CD4-positive, alpha-beta memory T cell (primary cell): ENCODE data around the gene GLS2. TPM values are rescaled to one million over a fixed set of nuclear protein-coding genes. Genes with fewer than 3 reads are reported as not detected.
A peak's percentile ranks its signal among the peaks of the same experiment; 100 is the strongest.
"Not testable (repeated sequence)": the region's sequence is repeated elsewhere in the genome, so short reads cannot be mapped to it uniquely, and the experiment has no call there.

Experiments used
- CTCF ChIA-PET: fragments of 350-600 bp; sonication (Branson Sonifier 250); formaldehyde crosslinking; loops from one replicate; lab custom pipeline; 2021; ENCODE audit warnings: inconsistent platforms; ENCODE audit not compliant: partially characterized antibody; lab: Charles Lee
- POLR2A ChIA-PET: fragments of 350-600 bp; sonication (Branson Sonifier 250); formaldehyde crosslinking; loops from one replicate; lab custom pipeline; 2021; ENCODE audit not compliant: partially characterized antibody; lab: Charles Lee
- DNase-seq, 5 donors: peaks; one replicate each; pipeline versions ENCODE4 v3.0.0 to v3.0.0-alpha.2; 2020 to 2022; ENCODE audit warnings: mixed read lengths in 1 of 5
- H3K27ac ChIP-seq: one replicate; pipeline ENCODE4 v1.7.0; 2013; ENCODE audit warnings: low read depth, low read length
- H3K27me3 ChIP-seq: 2 replicates; pipeline ENCODE4 v1.7.0; 2013; ENCODE audit warnings: mild to moderate bottlenecking, low read length, moderate library complexity; ENCODE audit not compliant: insufficient read depth
- H3K36me3 ChIP-seq: 2 replicates; pipeline ENCODE4 v1.7.0; 2013; ENCODE audit warnings: mild to moderate bottlenecking, low read length, moderate library complexity; ENCODE audit not compliant: insufficient read depth
- H3K4me1 ChIP-seq: 2 replicates; pipeline ENCODE4 v1.7.0; 2013; ENCODE audit warnings: mild to moderate bottlenecking, low read length, moderate library complexity; ENCODE audit not compliant: insufficient read depth
- H3K4me3 ChIP-seq, 2 donors: one replicate each; pipeline ENCODE4 v1.7.0; 2013; ENCODE audit warnings: low read length in 2 of 2, mild to moderate bottlenecking in 1 of 2
- H3K9me3 ChIP-seq, 2 donors: one replicate each; pipeline ENCODE4 v1.7.0; 2013; ENCODE audit warnings: low read length in 2 of 2, control low read depth in 1 of 2; ENCODE audit not compliant: control insufficient read depth in 1 of 2
- H3K27ac Mint-ChIP-seq, 7 donors: one replicate each; pipeline ENCODE4 v1.8.0; 2020 to 2021; ENCODE audit warnings: mixed read lengths in 7 of 7, mild to moderate bottlenecking in 6 of 7, inconsistent platforms in 3 of 7, moderate library complexity in 3 of 7
- H3K27me3 Mint-ChIP-seq, 2 donors: one replicate each; pipeline ENCODE4 v1.8.0; 2020 to 2021; ENCODE audit warnings: mixed read lengths in 2 of 2
- H3K36me3 Mint-ChIP-seq, 2 donors: one replicate each; pipeline ENCODE4 v1.8.0; 2020 to 2021; ENCODE audit warnings: mixed read lengths in 2 of 2, inconsistent platforms in 1 of 2, mild to moderate bottlenecking in 1 of 2
- H3K4me1 Mint-ChIP-seq, 4 donors: one replicate each; pipeline ENCODE4 v1.8.0; 2020 to 2021; ENCODE audit warnings: mixed read lengths in 4 of 4, mild to moderate bottlenecking in 1 of 4
- H3K4me3 Mint-ChIP-seq, 8 donors: one replicate each; pipeline ENCODE4 v1.8.0; 2020 to 2021; ENCODE audit warnings: mixed read lengths in 8 of 8, mild to moderate bottlenecking in 7 of 8, moderate library complexity in 6 of 8, inconsistent platforms in 3 of 8
- H3K9me3 Mint-ChIP-seq, 8 donors: one replicate each; pipeline ENCODE4 v1.8.0; 2020 to 2021; ENCODE audit warnings: mixed read lengths in 8 of 8, mild to moderate bottlenecking in 5 of 8, inconsistent platforms in 3 of 8, moderate library complexity in 1 of 8
- intact Hi-C: fragments of 100-400 bp; cut with micrococcal nuclease; formaldehyde crosslinking; loops from one replicate; pipeline ENCODE4 v1.15.1; 2023
- polyA plus RNA-seq, 2 donors: library from polyadenylated mRNA; unstranded; fragments of 300-500 nt; fragmentation: Illumina TruSeq; gene quantifications; one replicate each; pipeline ENCODE4 v1.2.3, GENCODE V29; 2021
- total RNA-seq, 2 experiments: library from RNA; stranded (reverse); gene quantifications; one replicate each; pipeline ENCODE4 v1.2.3, GENCODE V29; 2021

The GLS2 gene
- total and polyA plus RNA-seq, 4 experiments from 2014 or later = 4.2 to 12.2 (median 7.4) TPM

GRCh38 chr12:56510786-56511185 lies 22.8 kb upstream of the GLS2 start:
- no peaks in the 10 kb centered on the region for H3K9me3 ChIP-seq
- intact Hi-C loops = no loop called here
- no peak for DNase-seq
- CTCF ChIA-PET = interaction anchor here (4.8 kb wide), 1 partner anchor 65 kb away, joined by 75 read pairs; no protein-coding TSS in a partner anchor
- peaks cover 9% of the 10 kb centered on the region in 2 donors for H3K27me3 Mint-ChIP-seq
- no peaks in the 10 kb centered on the region for H3K36me3 ChIP-seq
- H3K9me3 Mint-ChIP-seq = no peaks in the 10 kb centered on the region
- H3K27me3 ChIP-seq = no peaks in the 10 kb centered on the region
- no peak overlapping the region for H3K27ac Mint-ChIP-seq
- H3K4me1 ChIP-seq = no peaks in the 10 kb centered on the region
- no peaks in the 10 kb centered on the region for H3K36me3 Mint-ChIP-seq
- POLR2A ChIA-PET = no interaction called here
- H3K27ac ChIP-seq = no peak overlapping the region
- H3K4me3 ChIP-seq = no peak overlapping the region
- no peak overlapping the region for H3K4me3 Mint-ChIP-seq
- H3K4me1 Mint-ChIP-seq = peaks cover 0 to 4% (median 3%) of the 10 kb centered on the region in 4 donors

DNA sequence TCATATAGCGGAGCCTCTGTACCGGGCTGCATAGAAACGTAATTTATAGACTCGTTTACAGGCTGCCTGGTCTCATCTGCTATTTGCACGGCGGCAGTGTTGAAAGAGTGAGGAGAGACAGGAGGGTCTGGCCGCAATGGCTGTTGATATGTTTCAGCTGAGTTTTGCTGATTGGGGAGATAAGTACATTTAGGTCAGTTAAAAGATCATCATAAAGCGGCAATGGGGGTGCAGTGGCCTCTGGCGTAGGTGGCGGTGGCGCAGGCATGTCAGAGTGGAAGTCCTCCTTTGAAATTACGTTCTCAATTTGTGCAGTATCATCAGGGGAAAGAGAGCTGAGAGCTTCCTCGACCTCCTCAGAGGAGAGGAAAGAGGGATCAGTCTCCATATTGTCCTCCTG lies 11.9 kb upstream of the GLS2 start:
- POLR2A ChIA-PET, H3K36me3 Mint-ChIP-seq, H3K4me3 ChIP-seq, H3K27ac Mint-ChIP-seq, H3K36me3 ChIP-seq, H3K9me3 Mint-ChIP-seq, intact Hi-C loops, H3K4me1 ChIP-seq, H3K4me3 Mint-ChIP-seq, DNase-seq, H3K4me1 Mint-ChIP-seq, H3K27ac ChIP-seq, H3K9me3 ChIP-seq, CTCF ChIA-PET, H3K27me3 Mint-ChIP-seq, H3K27me3 ChIP-seq: not testable (repeated sequence)

- H3K27me3 Mint-ChIP-seq, H3K9me3 ChIP-seq, H3K4me1 ChIP-seq, intact Hi-C loops, H3K27ac ChIP-seq, CTCF ChIA-PET, H3K4me3 ChIP-seq, H3K27ac Mint-ChIP-seq, H3K36me3 Mint-ChIP-seq, H3K36me3 ChIP-seq, H3K9me3 Mint-ChIP-seq, POLR2A ChIA-PET, H3K27me3 ChIP-seq, H3K4me1 Mint-ChIP-seq, DNase-seq: not testable (repeated sequence)
- peak overlapping the region in 1 of 8 donors; percentile 40 for H3K4me3 Mint-ChIP-seq
Measured at GRCh38 chr12:56499452-56499851, 11.5 kb upstream of the GLS2 start.

- POLR2A ChIA-PET, H3K27ac ChIP-seq, H3K9me3 ChIP-seq, H3K36me3 ChIP-seq, H3K27me3 Mint-ChIP-seq, H3K36me3 Mint-ChIP-seq, H3K4me1 Mint-ChIP-seq, H3K4me1 ChIP-seq, CTCF ChIA-PET, H3K4me3 Mint-ChIP-seq, H3K9me3 Mint-ChIP-seq, intact Hi-C loops, DNase-seq, H3K4me3 ChIP-seq, H3K27me3 ChIP-seq: not testable (repeated sequence)
- peak overlapping the region in 1 of 7 donors; percentile 0 for H3K27ac Mint-ChIP-seq
Measured at GRCh38 chr12:56498126-56498902, 10.4 kb upstream of the GLS2 start.

DNA sequence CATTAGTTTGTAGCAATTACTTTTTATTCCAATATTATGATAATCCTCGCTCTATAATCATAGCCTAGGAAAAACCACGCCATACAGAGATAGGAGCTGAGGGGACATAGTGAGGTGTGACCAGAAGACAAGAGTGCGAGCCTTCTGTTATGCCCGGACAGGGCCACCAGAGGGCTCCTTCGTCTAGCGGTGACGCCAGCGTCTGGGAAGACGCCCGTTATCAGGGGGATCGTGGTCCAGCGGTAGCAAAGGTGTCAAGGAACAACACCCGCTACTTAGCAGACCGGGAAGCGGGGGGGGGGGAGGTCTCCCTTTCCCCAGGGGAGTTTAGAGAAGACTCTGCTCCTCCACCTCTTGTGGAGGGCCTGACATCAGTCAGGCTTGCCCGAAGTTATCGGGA lies 8.7 kb upstream of the GLS2 start:
- Mint-ChIP-seq H3K27ac (peak overlapping the region in 2 of 7 donors; percentile 46 to 51), H3K4me3 (peak overlapping the region in 7 of 8 donors; percentile 32 to 79 (median 65))
- H3K27ac ChIP-seq, intact Hi-C loops, H3K27me3 Mint-ChIP-seq, POLR2A ChIA-PET, H3K4me1 Mint-ChIP-seq, H3K36me3 Mint-ChIP-seq, H3K4me1 ChIP-seq, H3K9me3 Mint-ChIP-seq, H3K36me3 ChIP-seq, H3K9me3 ChIP-seq, H3K4me3 ChIP-seq, H3K27me3 ChIP-seq: not testable (repeated sequence)
- peak; percentile 34 to 60 (median 54) for DNase-seq
- CTCF ChIA-PET = interaction anchor here (1.0 to 2.0 kb wide), 6 partner anchors 11 to 374 kb away, joined by 3 to 7 read pairs (median 4); no protein-coding TSS in a partner anchor

DNA sequence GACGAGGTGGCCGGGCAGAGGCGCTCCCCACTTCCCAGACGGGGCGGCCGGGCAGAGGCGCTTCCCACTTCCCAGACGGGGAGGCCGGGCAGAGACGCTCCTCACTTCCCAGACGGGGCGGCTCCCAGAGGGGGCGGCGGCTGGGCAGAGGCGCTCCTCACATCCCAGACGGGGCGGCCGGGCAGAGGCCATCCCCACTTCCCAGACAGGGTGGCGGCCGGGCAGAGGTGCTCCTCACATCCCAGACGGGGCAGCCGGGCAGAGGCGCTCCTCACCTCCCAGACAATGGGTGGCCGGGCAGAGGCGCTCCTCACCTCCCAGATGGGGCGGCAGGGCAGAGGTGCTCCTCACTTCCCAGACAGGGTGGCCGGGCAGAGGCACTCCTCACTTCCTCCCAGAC lies 6.5 kb upstream of the GLS2 start:
- H3K4me3 Mint-ChIP-seq, H3K36me3 ChIP-seq, CTCF ChIA-PET, intact Hi-C loops, POLR2A ChIA-PET, H3K4me1 ChIP-seq, H3K27me3 ChIP-seq, H3K4me1 Mint-ChIP-seq, H3K4me3 ChIP-seq, H3K9me3 Mint-ChIP-seq, H3K36me3 Mint-ChIP-seq, DNase-seq, H3K27ac Mint-ChIP-seq, H3K27ac ChIP-seq, H3K9me3 ChIP-seq: not testable (repeated sequence)
- peaks cover 8 to 14% of the 10 kb centered on the region in 2 donors for H3K27me3 Mint-ChIP-seq

DNA sequence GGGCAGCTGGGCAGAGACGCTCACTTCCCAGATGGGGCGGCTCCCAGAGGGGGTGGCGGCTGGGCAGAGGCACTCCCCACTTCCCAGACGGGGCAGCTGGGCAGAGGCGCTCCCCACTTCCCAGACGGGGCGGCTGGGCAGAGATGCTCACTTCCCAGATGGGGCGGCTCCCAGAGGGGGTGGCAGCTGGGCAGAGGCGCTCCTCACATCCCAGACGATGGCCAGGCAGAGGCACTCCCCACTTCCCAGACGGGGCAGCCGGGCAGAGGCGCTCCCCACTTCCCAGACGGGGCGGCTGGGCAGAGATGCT lies 6.1 kb upstream of the GLS2 start:
- CTCF ChIA-PET, H3K4me1 ChIP-seq, H3K27me3 ChIP-seq, H3K4me1 Mint-ChIP-seq, intact Hi-C loops, H3K9me3 Mint-ChIP-seq, H3K36me3 ChIP-seq, H3K27ac Mint-ChIP-seq, H3K9me3 ChIP-seq, H3K36me3 Mint-ChIP-seq, POLR2A ChIA-PET, H3K27ac ChIP-seq, DNase-seq, H3K4me3 ChIP-seq, H3K4me3 Mint-ChIP-seq: not testable (repeated sequence)
- H3K27me3 Mint-ChIP-seq = peaks cover 8 to 14% of the 10 kb centered on the region in 2 donors
